C1 segment of cervical spinal cord (tissue), 14 donors: ENCODE data around the gene CAMK1D.
A peak's percentile ranks its signal among the peaks of the same experiment; 100 is the strongest.

Source experiments
- DNase-seq, 14 donors: peaks; one replicate each; lab custom pipeline; 2025; lab: John Stamatoyannopoulos, UW

Gene CAMK1D

GRCh38 chr10:12550994-12551393, 201.6 kb downstream of the CAMK1D start:
- DNase-seq, result no peak

- no peak for DNase-seq
Measured at GRCh38 chr10:12556039-12556438, 206.7 kb downstream of the CAMK1D start.

- DNase-seq, result no peak
Measured at GRCh38 chr10:12559578-12560178, 210.3 kb downstream of the CAMK1D start.

- DNase-seq, result no peak
Measured at GRCh38 chr10:12561307-12561706, 212.0 kb downstream of the CAMK1D start.

- no peak for DNase-seq
Measured at GRCh38 chr10:12561720-12562119, 212.4 kb downstream of the CAMK1D start.

- DNase-seq, result no peak
Measured at GRCh38 chr10:12563489-12563888, 214.1 kb downstream of the CAMK1D start.

GRCh38 chr10:12564173-12564572, 214.8 kb downstream of the CAMK1D start:
- DNase-seq, result no peak

- peak in 1 of 14 donors; percentile 12 for DNase-seq
Measured at GRCh38 chr10:12566161-12567115, 217.1 kb downstream of the CAMK1D start.

- no peak for DNase-seq
Measured at GRCh38 chr10:12568391-12569009, 219.2 kb downstream of the CAMK1D start.

- no peak for DNase-seq
Measured at GRCh38 chr10:12572281-12572680, 222.9 kb downstream of the CAMK1D start.

- no peak for DNase-seq
Measured at GRCh38 chr10:12577610-12578009, 228.3 kb downstream of the CAMK1D start.

GRCh38 chr10:12579954-12580858, 230.9 kb downstream of the CAMK1D start:
- DNase-seq, result no peak

GRCh38 chr10:12583891-12584595, 234.7 kb downstream of the CAMK1D start:
- no peak for DNase-seq

GRCh38 chr10:12586741-12587140, 237.4 kb downstream of the CAMK1D start:
- DNase-seq, result no peak

- no peak for DNase-seq
Measured at GRCh38 chr10:12587451-12587888, 238.1 kb downstream of the CAMK1D start.

- no peak for DNase-seq
Measured at GRCh38 chr10:12588091-12588860, 238.9 kb downstream of the CAMK1D start.

- DNase-seq, result peak in 1 of 14 donors; percentile 49
Measured at GRCh38 chr10:12589291-12589690, 239.9 kb downstream of the CAMK1D start.

GRCh38 chr10:12589791-12590190, 240.4 kb downstream of the CAMK1D start:
- DNase-seq, result peak in 1 of 14 donors; percentile 33
